NCI-H748 (cell line): ENCODE measurements around the gene RAC2.

ENCODE experiments used
- DNase-seq: peaks from one replicate; lab custom pipeline; 2025; ENCODE audit not compliant: unreplicated experiment; lab: John Stamatoyannopoulos, UW

RAC2 gene

GRCh38 chr22:37192204-37192603 lies 51.9 kb downstream of the RAC2 start:
- DNase-seq: no peak

- DNase-seq: no peak
These were observed 53.7 kb downstream of the RAC2 start for GRCh38 chr22:37190262-37190780.

GRCh38 chr22:37188901-37189466 lies 55.1 kb downstream of the RAC2 start:
- DNase-seq: no peak

- DNase-seq: no peak
These were observed 55.9 kb downstream of the RAC2 start, which contains the start of gene C1QTNF6 for GRCh38 chr22:37187891-37188761. Gene C1QTNF6 (minus strand): TSS chr22:37188247. CDS start chr22:37188213, 34 bp downstream.

- DNase-seq: no peak
These were observed 56.5 kb downstream of the RAC2 start for GRCh38 chr22:37187552-37187890.

GRCh38 chr22:37186997-37187522 lies 57.0 kb downstream of the RAC2 start:
- DNase-seq: no peak

- peak; percentile 17 for DNase-seq
These were observed 57.7 kb downstream of the RAC2 start for GRCh38 chr22:37186228-37186996.

- DNase-seq: no peak
These were observed 58.3 kb downstream of the RAC2 start for GRCh38 chr22:37185646-37186227.

- DNase-seq: no peak
These were observed 59.1 kb downstream of the RAC2 start for GRCh38 chr22:37184816-37185541.

- DNase-seq: no peak
These were observed 59.7 kb downstream of the RAC2 start for GRCh38 chr22:37184380-37184755.

- no peak for DNase-seq
These were observed 60.4 kb downstream of the RAC2 start for GRCh38 chr22:37183432-37184379.

GRCh38 chr22:37182949-37183245 lies 61.2 kb downstream of the RAC2 start:
- no peak for DNase-seq

GRCh38 chr22:37182101-37182948 lies 61.7 kb downstream of the RAC2 start:
- no peak for DNase-seq

- DNase-seq: no peak
These were observed 62.4 kb downstream of the RAC2 start for GRCh38 chr22:37181681-37182080.

GRCh38 chr22:37180531-37181231 lies 63.4 kb downstream of the RAC2 start:
- no peak for DNase-seq

- DNase-seq: no peak
These were observed 64.2 kb downstream of the RAC2 start for GRCh38 chr22:37179622-37180420.

GRCh38 chr22:37179126-37179470 lies 65.0 kb downstream of the RAC2 start:
- DNase-seq: no peak
